Activated CD8-positive, alpha-beta T cell treated with anti-CD3 and anti-CD28 coated beads for 36 hours (primary cell): ENCODE measurements around the gene TUSC2. TPM values are rescaled to one million over a fixed set of nuclear protein-coding genes. Genes with fewer than 3 reads are reported as not detected.

Experiments used
- ATAC-seq: fragments of 200-7000 bp; cut with Tn5 transposase; one replicate; pipeline ENCODE4 v1.10.0; 2021; ENCODE audit warnings: mild to moderate bottlenecking, moderate library complexity
- CTCF ChIA-PET: fragments of 350-600 bp; sonication (Branson Sonifier 250); formaldehyde crosslinking; loops from one replicate; lab custom pipeline; 2021; ENCODE audit warnings: antibody characterized with exemption; lab: Charles Lee
- POLR2A ChIA-PET: fragments of 350-600 bp; sonication (Branson Sonifier 250); formaldehyde crosslinking; loops from one replicate; lab custom pipeline; 2021; ENCODE audit warnings: antibody characterized with exemption; lab: Charles Lee
- DNase-seq: peaks from one replicate; pipeline ENCODE4 v3.0.0-alpha.2; 2020
- H3K27ac Mint-ChIP-seq: one replicate; pipeline ENCODE4 v1.8.0; 2021; ENCODE audit warnings: mild to moderate bottlenecking, mixed read lengths
- H3K27me3 Mint-ChIP-seq: one replicate; pipeline ENCODE4 v1.8.0; 2021; ENCODE audit warnings: mixed read lengths
- H3K36me3 Mint-ChIP-seq: one replicate; pipeline ENCODE4 v1.8.0; 2021; ENCODE audit warnings: low read depth, mixed read lengths
- H3K4me1 Mint-ChIP-seq: one replicate; pipeline ENCODE4 v1.8.0; 2021; ENCODE audit warnings: low read depth, mixed read lengths
- H3K4me3 Mint-ChIP-seq: one replicate; pipeline ENCODE4 v1.8.0; 2021; ENCODE audit warnings: mild to moderate bottlenecking, moderate library complexity, mixed read lengths
- H3K9me3 Mint-ChIP-seq: one replicate; pipeline ENCODE4 v1.8.0; 2021; ENCODE audit warnings: mixed read lengths
- intact Hi-C: fragments of 100-400 bp; cut with micrococcal nuclease; formaldehyde crosslinking; loops from one replicate; pipeline ENCODE4 v1.10.0; 2022
- total RNA-seq, 2 experiments: library from RNA; stranded (reverse); gene quantifications; one replicate each; pipeline ENCODE4 v1.2.3, GENCODE V29; 2021
- TF ChIP-seq, protein P1 (sequence below): fragments of 200-600 bp; IDR thresholded peaks from one replicate; pipeline ENCODE4 v1.8.0; 2022; ENCODE audit warnings: antibody characterized with exemption, mild to moderate bottlenecking

The TUSC2 gene
- total RNA-seq, 2 experiments from 2014 or later = 16.7 to 19.5 TPM

DNA sequence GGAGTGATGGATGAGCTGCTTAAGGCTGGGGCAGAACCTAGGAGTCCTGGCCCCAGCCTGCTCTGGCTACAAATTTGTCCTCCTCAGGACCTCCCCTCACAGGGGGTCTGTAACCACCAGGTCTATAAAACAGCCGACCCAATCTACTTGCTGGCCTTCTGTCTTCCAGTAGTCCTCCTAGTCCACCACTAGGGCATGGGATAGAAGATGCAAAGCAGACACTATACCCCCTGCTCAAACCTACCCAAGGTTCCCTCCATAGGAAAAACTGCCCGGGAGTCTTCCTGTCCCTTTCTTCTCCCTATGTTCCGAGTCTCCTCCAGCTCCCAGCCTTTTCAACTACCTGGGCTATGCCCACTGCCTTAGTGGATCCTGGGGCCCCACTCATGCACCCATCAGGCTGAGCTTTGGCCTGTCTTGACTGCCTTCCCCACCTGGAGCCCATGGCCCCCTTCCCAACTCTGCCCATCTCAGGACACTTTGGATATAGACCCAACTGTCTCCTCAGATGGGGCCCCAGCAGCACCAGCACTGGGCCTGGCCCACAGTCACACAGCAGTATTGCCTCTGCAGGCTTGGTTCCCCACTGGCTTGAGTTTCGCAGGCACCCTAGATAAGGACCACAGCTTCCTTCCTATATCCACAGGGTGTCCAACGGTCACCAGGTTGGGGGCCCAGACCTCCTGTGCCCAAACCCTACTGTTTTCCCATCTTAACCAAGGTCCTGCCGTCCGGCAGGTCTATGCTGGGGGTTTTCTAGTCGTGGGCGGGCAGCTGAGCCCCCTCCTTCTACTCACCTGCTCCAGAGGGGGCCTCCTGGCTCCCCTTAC, 29.9 kb downstream of the TUSC2 start:
- Mint-ChIP-seq H3K27ac (peak overlapping the region; percentile 98), H3K4me1 (peaks cover 17% of the 10 kb centered on the region), H3K9me3 (no peaks in the 10 kb centered on the region), H3K27me3 (no peaks in the 10 kb centered on the region), H3K4me3 (peak overlapping the region; percentile 99), H3K36me3 (peaks cover 1% of the 10 kb centered on the region)
- POLR2A ChIA-PET = interaction anchor here (0.9 to 3.1 kb wide), 13 partner anchors 8 to 61 kb away, joined by 3 to 14 read pairs (median 6); partner anchors contain the start of genes CYB561D2, LSMEM2, NPRL2 and RASSF1
- CTCF ChIA-PET = interaction anchor here (0.6 to 1.9 kb wide), 9 partner anchors 9 to 55 kb away, joined by 3 to 8 read pairs (median 4); partner anchors contain the start of genes LSMEM2 and TUSC2
- no peak for DNase-seq
- intact Hi-C loops = no loop called here
- no peak for ATAC-seq
- TF ChIP-seq, protein P1, sequence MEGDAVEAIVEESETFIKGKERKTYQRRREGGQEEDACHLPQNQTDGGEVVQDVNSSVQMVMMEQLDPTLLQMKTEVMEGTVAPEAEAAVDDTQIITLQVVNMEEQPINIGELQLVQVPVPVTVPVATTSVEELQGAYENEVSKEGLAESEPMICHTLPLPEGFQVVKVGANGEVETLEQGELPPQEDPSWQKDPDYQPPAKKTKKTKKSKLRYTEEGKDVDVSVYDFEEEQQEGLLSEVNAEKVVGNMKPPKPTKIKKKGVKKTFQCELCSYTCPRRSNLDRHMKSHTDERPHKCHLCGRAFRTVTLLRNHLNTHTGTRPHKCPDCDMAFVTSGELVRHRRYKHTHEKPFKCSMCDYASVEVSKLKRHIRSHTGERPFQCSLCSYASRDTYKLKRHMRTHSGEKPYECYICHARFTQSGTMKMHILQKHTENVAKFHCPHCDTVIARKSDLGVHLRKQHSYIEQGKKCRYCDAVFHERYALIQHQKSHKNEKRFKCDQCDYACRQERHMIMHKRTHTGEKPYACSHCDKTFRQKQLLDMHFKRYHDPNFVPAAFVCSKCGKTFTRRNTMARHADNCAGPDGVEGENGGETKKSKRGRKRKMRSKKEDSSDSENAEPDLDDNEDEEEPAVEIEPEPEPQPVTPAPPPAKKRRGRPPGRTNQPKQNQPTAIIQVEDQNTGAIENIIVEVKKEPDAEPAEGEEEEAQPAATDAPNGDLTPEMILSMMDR = no peak

DNA sequence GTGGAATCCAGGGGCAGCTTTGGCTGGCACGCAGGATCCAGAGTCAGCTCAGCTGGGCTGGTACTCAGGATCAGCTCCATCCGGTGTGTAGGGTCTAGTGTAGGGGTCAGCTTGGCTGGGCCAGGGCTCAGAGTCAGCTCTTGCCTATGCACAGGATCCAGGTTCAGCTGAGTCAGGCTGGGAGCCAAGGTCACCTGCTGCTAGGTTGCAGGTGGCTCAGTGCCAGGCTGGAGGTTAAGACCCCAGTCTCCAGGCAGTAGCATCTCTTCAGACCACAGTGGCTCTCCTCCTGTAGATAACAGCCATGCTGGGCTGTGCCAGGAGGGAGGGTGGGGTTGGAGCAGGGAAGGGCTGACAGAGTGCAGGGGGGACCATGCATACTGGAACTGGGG, 30.6 kb downstream of the TUSC2 start:
- H3K27ac Mint-ChIP-seq = no peak overlapping the region
- no peaks in the 10 kb centered on the region for H3K9me3 Mint-ChIP-seq
- intact Hi-C loops = no loop called here
- H3K27me3 Mint-ChIP-seq = no peaks in the 10 kb centered on the region
- no peak for ATAC-seq
- ChIA-PET CTCF (interaction anchor here (1.0 to 1.9 kb wide), 3 partner anchors 8 to 27 kb away, joined by 3 to 8 read pairs (median 4); no protein-coding TSS in a partner anchor), POLR2A (interaction anchor here (1.8 to 3.1 kb wide), 2 partner anchors 9 to 40 kb away, joined by 7 to 14 read pairs; no protein-coding TSS in a partner anchor)
- no peak for DNase-seq
- TF ChIP-seq, protein P1 = no peak
- peak overlapping the region; percentile 99 for H3K4me3 Mint-ChIP-seq
- H3K4me1 Mint-ChIP-seq = peaks cover 23% of the 10 kb centered on the region
- peaks cover 1% of the 10 kb centered on the region for H3K36me3 Mint-ChIP-seq

DNA sequence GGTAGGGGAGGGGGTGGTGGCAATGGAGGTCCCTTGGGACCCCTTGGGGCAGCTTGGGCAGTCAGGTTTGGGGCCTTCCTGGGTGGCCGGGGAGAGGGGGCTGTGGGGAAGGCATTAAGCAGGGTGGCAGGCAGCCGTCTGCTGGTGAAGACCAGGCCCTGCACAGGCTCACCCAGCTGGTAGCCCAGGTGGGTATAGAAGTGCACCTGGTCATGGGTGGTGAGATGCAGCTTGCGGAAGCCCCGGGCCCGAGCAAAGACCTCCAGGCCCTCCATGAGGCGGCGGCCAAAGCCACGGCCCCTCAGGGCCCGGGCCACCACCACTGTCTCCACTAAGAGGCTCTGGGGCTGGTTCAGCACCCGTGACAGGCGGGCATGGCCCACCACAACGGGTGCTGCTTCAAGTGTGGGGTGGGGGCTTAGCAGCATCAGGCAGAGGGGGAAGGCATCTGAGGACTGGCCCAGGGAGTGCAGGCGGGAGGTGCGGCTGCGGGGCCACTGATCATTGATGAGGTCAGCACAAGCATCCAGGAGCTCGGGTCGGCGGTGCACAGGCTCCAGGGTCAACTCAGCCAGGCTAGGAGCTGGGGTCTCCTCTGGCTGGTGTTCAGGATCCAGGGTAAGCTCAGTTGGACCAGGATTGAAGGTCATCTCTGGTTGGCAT, 31.2 kb downstream of the TUSC2 start:
- peaks cover 23% of the 10 kb centered on the region for H3K4me1 Mint-ChIP-seq
- TF ChIP-seq, protein P1 = no peak
- DNase-seq = no peak
- ChIA-PET CTCF (interaction anchor here (1.0 to 1.1 kb wide), 3 partner anchors 25 to 50 kb away, joined by 3 to 4 read pairs (median 3); no protein-coding TSS in a partner anchor), POLR2A (interaction anchor here (0.9 to 3.1 kb wide), 2 partner anchors 9 to 40 kb away, joined by 3 to 14 read pairs; no protein-coding TSS in a partner anchor)
- no peak overlapping the region for H3K27ac Mint-ChIP-seq
- H3K4me3 Mint-ChIP-seq = no peak overlapping the region
- H3K27me3 Mint-ChIP-seq = no peaks in the 10 kb centered on the region
- no peak for ATAC-seq
- intact Hi-C loops = no loop called here
- H3K9me3 Mint-ChIP-seq = no peaks in the 10 kb centered on the region
- H3K36me3 Mint-ChIP-seq = peaks cover 1% of the 10 kb centered on the region

GRCh38 chr3:50295553-50296431, 32.2 kb downstream of the TUSC2 start:
- H3K27me3 Mint-ChIP-seq = no peaks in the 10 kb centered on the region
- TF ChIP-seq, protein P1 = no peak
- H3K36me3 Mint-ChIP-seq = peaks cover 6% of the 10 kb centered on the region
- ATAC-seq (no peak), DNase-seq (no peak)
- intact Hi-C loops = no loop called here
- H3K9me3 Mint-ChIP-seq = no peaks in the 10 kb centered on the region
- POLR2A ChIA-PET = interaction anchor here (1.6 kb wide), 1 partner anchor 11 kb away, joined by 7 read pairs; no protein-coding TSS in a partner anchor
- CTCF ChIA-PET = interaction anchor here (1.1 to 1.2 kb wide), 2 partner anchors 28 to 49 kb away, joined by 3 read pairs; no protein-coding TSS in a partner anchor
- H3K4me3 Mint-ChIP-seq = no peak overlapping the region
- H3K27ac Mint-ChIP-seq = no peak overlapping the region
- peaks cover 23% of the 10 kb centered on the region for H3K4me1 Mint-ChIP-seq
